AG08395 (cell line): ENCODE measurements around the gene SLC2A4.
"Not testable (repeated sequence)": the region's sequence is repeated elsewhere in the genome, so short reads cannot be mapped to it uniquely, and the experiment has no call there.

Experiments used
- DNase-seq: peaks from one replicate; pipeline ENCODE4 v3.0.0; 2012; ENCODE audit warnings: mixed read lengths, low spot score

The SLC2A4 gene

DNA sequence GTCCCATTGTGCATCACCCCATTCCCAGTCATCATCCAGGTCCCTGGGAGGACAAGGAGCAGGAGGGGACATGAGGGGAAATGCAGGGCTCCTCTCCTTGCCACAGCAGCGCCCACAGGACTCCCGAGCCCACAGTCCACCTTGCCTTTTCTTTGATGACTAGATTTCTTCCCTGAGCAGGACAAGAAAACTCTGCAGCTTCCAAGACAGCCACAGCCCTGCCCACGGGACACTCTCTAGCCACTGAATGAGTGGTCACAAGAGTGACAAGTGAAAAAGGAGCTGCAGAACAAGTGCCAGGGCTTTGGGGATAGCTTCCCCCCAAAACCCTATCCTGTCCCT lies 42.9 kb downstream of the SLC2A4 start:
- DNase-seq: no peak

DNA sequence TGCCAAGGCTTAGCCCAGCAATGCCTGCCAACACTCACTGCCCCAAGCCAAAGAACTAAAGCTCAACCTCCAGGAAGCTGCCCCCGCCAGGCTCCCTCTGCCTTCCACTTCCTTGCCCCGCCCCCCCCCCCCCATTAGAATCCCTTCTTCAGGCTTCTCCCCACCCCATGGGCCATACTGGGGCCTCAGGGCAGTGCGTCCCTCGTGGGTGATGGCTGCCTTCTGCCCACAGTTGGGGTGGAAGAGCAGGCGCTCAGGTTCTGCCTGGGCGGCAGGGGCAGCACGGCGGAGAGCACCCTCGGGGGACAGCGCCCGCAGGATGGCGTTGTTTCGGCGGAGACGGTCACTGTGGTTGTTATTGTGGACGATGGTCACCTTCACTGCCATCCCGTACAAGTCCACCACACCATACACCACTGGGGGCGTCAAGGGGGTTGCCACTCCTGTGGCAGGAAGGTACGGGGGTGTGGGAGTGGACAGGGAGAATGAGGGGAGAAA lies 43.6 kb downstream of the SLC2A4 start:
- no peak for DNase-seq

DNA sequence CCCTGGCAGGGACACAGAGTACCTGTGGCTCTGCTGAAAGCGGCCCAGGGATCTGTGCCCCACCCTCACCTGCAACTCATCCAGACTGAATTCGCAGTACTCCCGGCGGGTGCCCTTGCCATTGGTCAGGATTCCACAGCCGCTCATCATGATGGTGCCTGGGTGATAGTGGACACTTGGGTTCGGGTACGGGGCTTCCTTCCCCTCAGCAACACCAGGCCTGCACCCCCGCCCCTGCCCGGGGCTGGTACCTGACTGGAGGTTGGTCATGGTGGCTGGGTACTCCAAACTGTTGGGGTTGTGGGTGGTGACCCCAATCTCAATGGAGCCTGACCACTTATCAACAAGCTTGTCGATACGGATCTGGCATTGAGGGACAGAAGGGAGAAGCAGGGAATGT lies 44.7 kb downstream of the SLC2A4 start:
- no peak for DNase-seq

DNA sequence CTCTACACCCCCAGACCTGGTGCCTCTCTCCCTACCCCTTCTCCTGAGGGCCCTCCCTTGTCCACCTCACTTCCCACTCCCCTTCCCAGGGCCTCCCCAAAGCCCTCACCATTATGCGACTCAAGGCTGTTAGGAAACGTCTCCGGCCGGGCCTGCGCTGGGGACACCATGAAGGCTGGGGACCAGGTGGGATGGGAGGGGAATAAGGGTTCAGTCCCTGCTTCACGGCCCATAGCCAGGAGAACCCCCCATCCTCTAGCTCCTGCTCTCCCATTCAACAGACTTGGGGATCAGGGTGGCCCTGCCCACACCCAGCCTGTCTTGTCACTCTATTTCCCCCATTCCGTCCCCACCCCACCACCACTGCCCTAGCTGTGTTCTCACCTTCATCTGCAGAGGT lies 45.5 kb downstream of the SLC2A4 start:
- DNase-seq: no peak

DNA sequence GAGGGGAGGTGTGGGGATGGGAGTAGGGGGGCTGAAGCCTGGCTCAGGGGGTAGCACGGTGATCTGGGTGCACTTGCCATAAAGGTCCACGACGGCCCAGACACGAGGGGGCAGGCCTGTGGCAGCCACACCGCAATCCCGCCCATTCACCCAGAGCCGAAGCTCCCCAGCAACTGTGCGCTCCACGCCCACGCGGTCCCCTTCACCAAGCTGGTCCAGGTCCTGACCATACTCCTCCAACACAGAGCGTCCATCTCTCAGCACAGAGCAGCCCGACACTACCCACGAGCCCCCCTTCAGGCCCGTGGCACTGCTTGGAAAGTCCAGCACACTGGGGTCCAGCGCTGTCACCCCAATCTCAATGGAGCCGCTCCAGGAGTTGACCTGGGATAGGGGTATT lies 46.0 kb downstream of the SLC2A4 start:
- no peak for DNase-seq

DNA sequence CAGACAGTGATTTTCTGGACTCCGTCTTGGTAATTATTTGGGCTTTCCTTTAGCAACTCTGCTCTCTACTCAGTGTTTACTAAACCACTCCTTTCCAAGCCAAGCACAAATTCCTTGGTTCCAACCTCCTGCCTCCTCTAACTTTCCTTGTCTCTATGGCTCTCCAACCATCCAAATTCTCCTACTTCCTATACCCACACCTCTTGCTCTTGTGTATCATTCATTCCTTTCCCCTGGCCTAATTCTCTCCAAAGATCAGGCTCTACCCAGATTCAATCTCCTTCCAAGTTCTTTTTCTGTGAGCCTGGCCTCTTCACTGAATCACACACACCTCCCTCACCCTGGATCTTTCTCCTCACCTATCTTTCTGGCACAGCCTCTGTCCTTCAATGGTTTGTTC lies 46.5 kb downstream of the SLC2A4 start:
- DNase-seq: no peak

DNA sequence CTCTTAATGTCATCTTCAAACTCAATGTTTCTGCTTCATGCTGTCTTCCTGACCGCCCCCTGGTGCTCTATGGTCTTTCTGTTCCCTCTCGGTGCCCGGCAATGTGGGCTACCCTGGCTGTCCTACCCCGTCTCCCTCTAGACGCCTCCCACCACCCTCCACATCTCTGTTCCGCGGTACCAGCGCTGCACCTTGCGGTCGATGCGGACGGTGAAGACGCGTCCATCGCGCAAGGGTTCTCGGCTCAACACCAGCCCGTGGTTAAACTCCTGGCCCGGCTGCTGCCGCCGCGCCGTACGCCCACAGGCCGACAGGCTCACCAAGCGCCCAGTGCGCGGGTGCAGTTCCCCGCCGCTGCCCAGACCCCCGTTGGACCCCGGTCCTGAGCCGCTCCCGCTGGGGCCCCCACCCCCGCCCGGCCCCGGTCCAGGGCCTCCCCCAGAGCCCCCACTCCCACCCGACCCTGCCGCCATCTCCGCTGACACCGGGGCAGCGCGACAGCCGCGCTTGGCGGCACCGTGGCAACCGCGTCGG lies 47.4 kb downstream of the SLC2A4 start, which contains the start of gene NEURL4:
Gene NEURL4 (minus strand): TSS at position 496 of the 534 bp plus-strand sequence. CDS start 23 bp downstream, at position 473.
- no peak for DNase-seq

DNA sequence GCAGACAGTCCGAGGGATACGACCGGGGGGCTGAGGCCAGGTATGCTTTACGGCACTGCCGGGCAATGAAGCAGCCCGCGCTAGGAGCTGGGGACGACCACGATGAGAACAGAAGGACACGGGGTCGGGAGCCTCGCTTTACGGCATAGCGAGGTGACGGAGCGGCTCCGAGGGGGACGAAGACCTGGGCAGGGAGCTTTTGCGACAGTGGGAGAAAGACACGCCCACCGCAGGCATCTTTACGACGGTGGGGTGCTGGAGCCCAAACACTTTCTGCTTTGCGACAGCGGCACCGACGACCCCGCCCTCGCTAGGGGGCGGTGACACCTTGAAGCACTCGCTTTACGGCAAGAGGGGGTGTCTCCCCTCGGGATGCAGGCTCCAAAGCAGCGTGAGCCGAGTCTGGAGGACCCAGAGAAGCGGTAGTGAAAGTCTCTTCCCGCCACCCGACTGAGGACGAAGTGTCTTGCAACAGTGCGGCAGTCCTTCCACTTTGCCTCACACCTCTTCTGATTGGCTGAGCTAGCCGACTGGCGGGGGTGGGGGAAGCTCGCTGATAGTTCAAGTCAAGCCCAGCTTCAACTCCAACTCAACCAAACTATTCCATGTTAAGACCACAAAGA lies 48.0 kb downstream of the SLC2A4 start:
- DNase-seq: peak; percentile 98

DNA sequence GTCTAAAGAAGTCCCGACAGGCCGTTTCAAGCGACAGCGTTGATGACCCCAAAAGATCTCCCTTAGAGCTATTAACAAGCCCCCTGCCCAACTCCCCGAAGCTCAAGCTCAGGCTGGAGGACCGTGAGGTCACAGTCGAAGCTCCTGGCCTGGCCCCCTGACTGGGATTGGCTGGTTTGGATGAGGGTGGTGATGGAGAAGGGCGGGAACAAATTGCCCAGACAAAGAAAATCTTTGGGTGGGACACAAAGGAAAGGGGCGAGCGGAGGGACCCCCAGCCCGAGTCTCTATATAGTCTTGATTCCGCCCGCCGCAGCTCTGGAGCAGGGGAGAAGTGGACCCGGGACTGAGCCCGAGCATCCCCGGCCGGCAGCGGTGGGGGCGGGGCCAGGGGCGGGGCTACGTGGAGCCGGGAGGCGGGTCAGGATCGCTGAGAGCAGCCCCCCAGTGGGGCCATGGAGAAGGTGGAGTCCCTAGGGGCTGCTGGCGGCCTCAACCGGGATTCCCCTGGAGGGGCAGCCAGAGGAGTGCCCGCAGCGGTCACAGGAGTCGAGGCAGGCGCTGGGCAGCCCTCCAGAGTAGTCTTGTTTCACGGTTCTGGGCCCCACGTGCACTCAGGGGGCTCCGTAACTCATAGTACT lies 48.6 kb downstream of the SLC2A4 start:
- peak; percentile 91 for DNase-seq

DNA sequence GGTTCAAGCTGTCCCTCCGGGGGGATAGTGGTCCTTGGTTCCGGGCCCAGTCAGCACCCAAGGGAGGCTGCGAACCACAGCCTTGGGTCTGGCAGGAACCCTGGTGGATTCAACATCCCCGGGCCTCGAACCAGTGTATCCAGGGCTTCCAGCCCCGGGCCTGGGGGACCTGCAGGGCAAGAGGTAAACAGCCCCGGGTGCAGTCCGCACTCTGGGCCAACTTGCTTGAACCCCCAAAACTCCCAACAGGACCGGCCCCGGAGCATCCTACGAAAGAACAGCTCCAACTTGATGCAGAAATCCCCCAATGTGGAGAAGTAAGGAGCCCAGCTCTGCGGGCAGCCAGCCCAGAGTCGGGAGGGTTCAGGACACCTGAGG lies 49.1 kb downstream of the SLC2A4 start:
- no peak for DNase-seq

DNA sequence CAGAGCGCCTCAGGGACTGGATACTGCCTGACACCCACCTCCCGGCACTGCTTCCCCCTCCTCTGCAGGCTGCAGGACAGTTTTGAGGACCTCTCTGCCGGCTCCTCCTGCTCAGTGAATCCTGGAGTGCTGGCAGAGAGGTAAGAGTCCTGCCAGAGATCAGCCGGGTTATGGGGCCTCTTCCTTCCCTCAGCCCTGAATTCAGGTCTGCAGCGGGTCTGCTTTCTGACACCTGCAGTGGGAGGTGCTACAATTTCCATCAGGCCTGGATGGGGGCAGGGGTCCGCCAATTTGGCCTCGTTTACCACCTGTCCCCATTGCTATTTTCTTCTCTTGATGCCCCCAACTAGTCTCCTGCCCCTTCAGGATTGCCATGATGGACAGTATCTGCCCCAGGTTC lies 50.6 kb downstream of the SLC2A4 start:
- no peak for DNase-seq

DNA sequence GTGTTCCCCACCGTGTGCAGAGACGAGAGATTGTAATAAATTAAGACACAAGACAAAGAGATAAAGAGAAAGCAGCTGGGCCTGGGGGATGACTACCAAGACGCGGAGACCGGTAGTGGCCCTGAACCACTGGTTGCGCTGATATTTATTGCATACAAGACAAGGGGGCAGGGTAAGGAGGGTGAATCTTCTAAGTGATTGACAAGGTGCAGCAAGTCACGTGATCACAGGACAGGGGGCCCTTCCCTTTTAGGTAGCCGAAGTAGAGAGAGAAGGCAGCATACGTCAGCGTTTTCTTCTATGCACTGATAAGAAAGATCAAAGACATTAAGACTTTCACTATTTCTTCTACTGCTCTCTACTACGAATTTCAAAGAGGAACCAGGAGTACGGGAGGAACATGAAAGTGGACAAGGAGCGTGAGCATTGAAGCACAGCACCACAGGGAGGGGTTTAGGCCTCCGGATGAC lies 51.1 kb downstream of the SLC2A4 start:
- not testable (repeated sequence) for DNase-seq

DNA sequence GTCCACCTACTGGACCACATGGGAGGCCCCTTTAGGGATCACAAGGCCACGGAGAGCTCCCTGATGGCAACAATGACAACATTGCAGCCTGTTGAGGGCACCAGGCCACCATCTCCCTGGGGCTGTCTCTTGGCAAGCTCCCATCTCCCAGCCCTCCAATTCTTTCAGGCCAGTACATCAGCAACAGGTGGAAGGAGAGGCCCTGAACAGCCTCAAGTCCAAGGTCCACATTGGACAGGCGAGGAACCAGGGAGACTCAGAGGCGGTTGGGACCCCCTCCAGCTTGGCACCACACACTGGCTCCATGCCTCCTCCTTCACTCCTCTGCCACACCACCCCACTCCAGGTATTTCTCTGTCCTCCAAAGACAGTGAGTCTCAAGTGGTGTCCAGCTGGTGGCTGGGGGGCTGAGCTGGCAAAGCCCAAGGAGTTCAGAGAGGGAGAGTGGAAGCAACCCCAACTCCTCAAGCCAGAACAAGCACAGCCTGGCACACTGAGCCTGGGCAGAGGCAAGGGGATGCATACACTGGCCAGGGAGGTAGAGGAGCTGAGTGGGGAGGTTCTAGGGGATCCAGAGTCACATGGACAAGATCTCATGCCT lies 53.5 kb downstream of the SLC2A4 start:
- DNase-seq: no peak

DNA sequence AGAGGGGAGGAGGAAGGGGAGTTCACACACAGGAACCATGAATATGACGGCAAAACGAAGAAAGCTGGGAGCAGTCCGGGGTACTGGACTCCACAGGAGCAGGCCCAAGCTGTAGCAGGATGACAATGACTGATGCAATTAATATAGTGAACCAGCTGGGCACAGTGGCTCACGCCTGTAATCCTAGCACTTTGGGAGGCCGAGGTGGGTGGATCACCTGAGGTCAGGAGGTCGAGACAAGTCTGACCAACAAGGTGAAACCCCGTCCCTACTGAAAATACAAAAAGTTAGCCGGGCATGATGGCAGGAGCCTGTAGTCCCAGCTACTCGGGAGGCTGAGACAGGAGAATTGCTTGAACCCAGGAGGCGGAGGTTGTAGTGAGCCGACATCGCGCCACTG lies 54.2 kb downstream of the SLC2A4 start:
- DNase-seq: not testable (repeated sequence)

DNA sequence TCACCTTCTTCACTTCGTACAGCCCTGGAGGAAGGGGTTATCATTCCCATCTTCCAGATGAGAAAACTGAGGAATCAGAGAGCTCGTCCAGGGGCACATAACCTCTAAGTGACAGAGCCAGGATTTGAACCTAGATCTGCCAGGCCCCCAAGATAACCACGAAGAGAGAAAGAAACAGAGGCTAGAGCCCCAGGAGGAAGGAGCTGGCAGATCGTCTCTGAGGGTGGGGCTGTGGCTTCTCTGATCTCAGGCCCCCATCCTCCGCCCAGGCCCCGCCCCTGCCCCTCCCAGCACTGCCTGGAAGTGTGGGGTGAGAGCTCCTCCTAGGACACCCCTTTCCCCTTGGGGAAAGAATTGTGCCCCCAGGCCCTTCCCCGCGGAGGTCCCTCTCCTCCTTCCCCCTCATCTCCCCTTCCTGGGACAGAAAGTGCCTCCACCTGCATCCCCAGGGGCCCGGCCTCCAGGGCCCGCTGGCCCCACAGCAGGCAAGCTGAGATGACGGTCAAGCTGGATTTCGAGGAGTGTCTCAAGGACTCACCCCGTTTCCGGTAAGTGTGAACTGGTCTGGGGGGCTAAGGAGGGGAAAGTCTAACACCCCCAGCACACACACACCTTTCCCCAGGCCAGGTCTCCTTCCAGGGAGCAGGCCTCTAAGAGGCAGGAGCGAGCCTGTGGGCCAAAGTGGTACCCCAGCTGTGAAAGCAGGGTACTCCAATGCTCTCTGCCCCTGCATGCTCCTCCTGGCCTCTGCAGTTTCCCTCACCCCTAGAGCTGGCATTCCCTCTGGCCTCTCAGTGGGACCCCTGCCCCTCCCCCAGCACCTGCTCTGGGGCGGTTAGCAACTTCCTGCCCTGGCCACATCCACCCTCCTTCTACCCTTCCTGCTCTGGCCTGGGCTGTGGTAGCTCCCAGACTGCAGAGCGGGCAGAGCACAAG lies 55.0 kb downstream of the SLC2A4 start, which contains the start of gene ACAP1:
Gene ACAP1 (plus strand): TSS at position 290 of the 936 bp plus-strand sequence. CDS start 206 bp downstream, at position 496.
- no peak for DNase-seq

DNA sequence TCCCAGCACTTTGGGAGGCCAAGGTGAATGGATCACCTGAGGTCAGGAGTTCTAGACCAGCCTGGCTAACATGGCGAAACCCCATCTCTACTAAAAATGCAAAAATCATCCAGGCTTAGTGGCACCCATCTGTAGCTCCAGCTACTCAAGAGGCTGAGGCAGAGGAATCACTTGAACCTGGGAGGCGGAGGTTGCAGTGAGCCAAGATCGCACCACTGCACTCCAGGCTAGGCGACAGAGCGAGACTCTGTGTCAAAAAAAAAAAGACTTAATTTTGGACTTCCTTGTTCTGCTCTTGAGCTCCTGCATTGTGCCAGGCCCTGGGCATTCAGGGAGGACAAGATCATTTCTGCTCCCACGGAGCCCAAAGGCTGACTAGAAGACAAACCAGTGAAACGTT lies 56.1 kb downstream of the SLC2A4 start:
- DNase-seq: not testable (repeated sequence)
